Measurements from ENCODE around the gene OXNAD1. TPM values are rescaled to one million over a fixed set of nuclear protein-coding genes. Genes with fewer than 3 reads are reported as not detected.

Gene OXNAD1
- total RNA-seq, 2 experiments from 2014 or later: 18.1 to 18.7 TPM

- H3K27ac ChIP-seq (ENCODE audit: low read depth, low read length, poor library complexity, severe bottlenecking): no peak overlapping the region
- TF ChIP-seq, protein P1, sequence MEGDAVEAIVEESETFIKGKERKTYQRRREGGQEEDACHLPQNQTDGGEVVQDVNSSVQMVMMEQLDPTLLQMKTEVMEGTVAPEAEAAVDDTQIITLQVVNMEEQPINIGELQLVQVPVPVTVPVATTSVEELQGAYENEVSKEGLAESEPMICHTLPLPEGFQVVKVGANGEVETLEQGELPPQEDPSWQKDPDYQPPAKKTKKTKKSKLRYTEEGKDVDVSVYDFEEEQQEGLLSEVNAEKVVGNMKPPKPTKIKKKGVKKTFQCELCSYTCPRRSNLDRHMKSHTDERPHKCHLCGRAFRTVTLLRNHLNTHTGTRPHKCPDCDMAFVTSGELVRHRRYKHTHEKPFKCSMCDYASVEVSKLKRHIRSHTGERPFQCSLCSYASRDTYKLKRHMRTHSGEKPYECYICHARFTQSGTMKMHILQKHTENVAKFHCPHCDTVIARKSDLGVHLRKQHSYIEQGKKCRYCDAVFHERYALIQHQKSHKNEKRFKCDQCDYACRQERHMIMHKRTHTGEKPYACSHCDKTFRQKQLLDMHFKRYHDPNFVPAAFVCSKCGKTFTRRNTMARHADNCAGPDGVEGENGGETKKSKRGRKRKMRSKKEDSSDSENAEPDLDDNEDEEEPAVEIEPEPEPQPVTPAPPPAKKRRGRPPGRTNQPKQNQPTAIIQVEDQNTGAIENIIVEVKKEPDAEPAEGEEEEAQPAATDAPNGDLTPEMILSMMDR (conservative IDR thresholded peaks at IDR 0.05; ENCODE audit: low read length): no peak
- TF ChIP-seq EZH2phosphoT487 (IDR thresholded peaks at IDR 0.05; ENCODE audit: borderline replicate concordance, low read depth, low read length): no peak
- H3K79me2 ChIP-seq (ENCODE audit: insufficient read depth, low read depth, low read length): peaks cover 14% of the 10 kb centered on the region; the same call in 1 of the 2 replicates
- H3K9me3 ChIP-seq (ENCODE audit: low read length): no peaks in the 10 kb centered on the region
- H3K4me3 ChIP-seq (ENCODE audit: low read depth, low read length, poor library complexity, severe bottlenecking): no peak overlapping the region
- H3K36me3 ChIP-seq (ENCODE audit: insufficient read depth, low read length): peaks cover 90% of the 10 kb centered on the region
- H3K4me2 ChIP-seq (ENCODE audit: low read length): no peak overlapping the region
- no peaks in the 10 kb centered on the region for H3K9me2 ChIP-seq (ENCODE audit: insufficient read depth, low read length)
- POLR2A ChIA-PET: interaction anchor here (0.6 to 0.7 kb wide), 2 partner anchors 11 to 69 kb away, joined by 3 read pairs; no protein-coding TSS in a partner anchor
- CTCF ChIA-PET (ENCODE audit: unreplicated experiment): no interaction called here
- H3K4me1 ChIP-seq (ENCODE audit: insufficient read depth, low read length, poor library complexity, severe bottlenecking): peaks cover 18% of the 10 kb centered on the region
- no peak overlapping the region for H2AFZ ChIP-seq (ENCODE audit: low read length)
- intact Hi-C loops (cut with micrococcal nuclease; ENCODE audit: unreplicated experiment): no loop called here
- BruUV-seq (replicated peaks): no TSS peak
- H4K20me1 ChIP-seq (ENCODE audit: insufficient read depth, low read length): no peaks in the 10 kb centered on the region
- DNase-seq (ENCODE audit: low spot score): no peak
Measured at GRCh38 chr3:16343101-16343500, 78.1 kb downstream of the OXNAD1 start.

DNA sequence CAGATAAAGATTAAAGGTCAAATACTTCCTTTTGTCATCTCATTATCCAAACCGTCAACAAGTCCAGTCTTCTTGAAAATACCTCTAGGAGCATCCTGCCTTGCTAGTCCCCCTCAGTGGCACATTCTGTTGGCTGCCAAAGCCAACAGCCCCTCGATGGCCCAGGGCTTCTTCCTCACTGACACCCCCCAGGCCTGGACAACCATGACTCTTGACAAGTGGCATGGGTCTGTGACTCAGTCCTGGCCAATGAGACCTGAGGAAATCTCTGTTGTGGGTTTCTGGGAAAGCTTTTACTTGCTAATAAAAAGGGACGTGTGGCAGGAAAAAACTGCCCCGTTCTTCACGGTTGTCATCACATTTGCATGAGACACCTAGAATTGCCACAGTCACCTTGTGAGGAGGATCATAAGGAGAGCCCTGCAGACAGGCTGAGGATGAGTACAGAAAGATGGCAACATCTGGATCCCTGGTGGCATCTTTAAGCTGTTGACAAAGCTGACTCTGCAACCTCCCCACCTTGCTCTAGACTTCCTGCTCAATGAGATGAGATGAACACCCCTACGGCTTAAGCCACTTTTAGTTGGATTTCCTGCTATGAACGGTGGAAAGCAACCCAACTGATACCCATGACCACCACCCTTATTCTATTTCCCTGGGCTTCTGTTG, 81.5 kb downstream of the OXNAD1 start:
- H2AFZ ChIP-seq (ENCODE audit: low read length): no peak overlapping the region
- H3K27ac ChIP-seq (ENCODE audit: low read depth, low read length, poor library complexity, severe bottlenecking): no peak overlapping the region
- no peaks in the 10 kb centered on the region for H3K9me2 ChIP-seq (ENCODE audit: insufficient read depth, low read length)
- H3K4me2 ChIP-seq (ENCODE audit: low read length): no peak overlapping the region
- POLR2A ChIA-PET: interaction anchor here (1.0 kb wide), 1 partner anchor 66 kb away, joined by 3 read pairs; no protein-coding TSS in a partner anchor
- no peaks in the 10 kb centered on the region for H4K20me1 ChIP-seq (ENCODE audit: insufficient read depth, low read length)
- H3K36me3 ChIP-seq (ENCODE audit: insufficient read depth, low read length): peaks cover 98% of the 10 kb centered on the region
- intact Hi-C loops (cut with micrococcal nuclease; ENCODE audit: unreplicated experiment): no loop called here
- CTCF ChIA-PET (ENCODE audit: unreplicated experiment): no interaction called here
- peaks cover 9% of the 10 kb centered on the region; the same call in 1 of the 2 replicates for H3K79me2 ChIP-seq (ENCODE audit: insufficient read depth, low read depth, low read length)
- no peak overlapping the region for H3K4me3 ChIP-seq (ENCODE audit: low read depth, low read length, poor library complexity, severe bottlenecking)
- DNase-seq (ENCODE audit: low spot score): no peak
- no TSS peak for BruUV-seq (replicated peaks)
- H3K4me1 ChIP-seq (ENCODE audit: insufficient read depth, low read length, poor library complexity, severe bottlenecking): no peaks in the 10 kb centered on the region
- no peak for TF ChIP-seq EZH2phosphoT487 (IDR thresholded peaks at IDR 0.05; ENCODE audit: borderline replicate concordance, low read depth, low read length)
- TF ChIP-seq, protein P1 (conservative IDR thresholded peaks at IDR 0.05; ENCODE audit: low read length): no peak
- no peaks in the 10 kb centered on the region for H3K9me3 ChIP-seq (ENCODE audit: low read length)

- Histone ChIP-seq H3K79me2 (ENCODE audit: insufficient read depth, low read depth, low read length) (no peaks in the 10 kb centered on the region), H3K36me3 (ENCODE audit: insufficient read depth, low read length) (peaks cover 100% of the 10 kb centered on the region), H3K27ac (ENCODE audit: low read depth, low read length, poor library complexity, severe bottlenecking) (no peak overlapping the region), H3K9me3 (ENCODE audit: low read length) (no peaks in the 10 kb centered on the region), H3K4me3 (ENCODE audit: low read depth, low read length, poor library complexity, severe bottlenecking) (no peak overlapping the region), H2AFZ (ENCODE audit: low read length) (no peak overlapping the region), H3K4me2 (ENCODE audit: low read length) (no peak overlapping the region), H3K4me1 (ENCODE audit: insufficient read depth, low read length, poor library complexity, severe bottlenecking) (no peaks in the 10 kb centered on the region), H4K20me1 (ENCODE audit: insufficient read depth, low read length) (no peaks in the 10 kb centered on the region), H3K9me2 (ENCODE audit: insufficient read depth, low read length) (no peaks in the 10 kb centered on the region)
- CTCF ChIA-PET (ENCODE audit: unreplicated experiment): no interaction called here
- no peak for TF ChIP-seq EZH2phosphoT487 (IDR thresholded peaks at IDR 0.05; ENCODE audit: borderline replicate concordance, low read depth, low read length)
- TF ChIP-seq, protein P1 (conservative IDR thresholded peaks at IDR 0.05; ENCODE audit: low read length): no peak
- POLR2A ChIA-PET: interaction anchor here (0.6 to 0.7 kb wide), 2 partner anchors 9 to 32 kb away, joined by 3 to 4 read pairs; no protein-coding TSS in a partner anchor
- DNase-seq (ENCODE audit: low spot score): no peak
- BruUV-seq (replicated peaks): no TSS peak
- intact Hi-C loops (cut with micrococcal nuclease; ENCODE audit: unreplicated experiment): no loop called here
Measured at GRCh38 chr3:16347548-16347947, 82.5 kb downstream of the OXNAD1 start.

Data from OCI-LY7 (cell line).